Activated CD4-positive, CD25-positive, alpha-beta regulatory T cell (primary cell): ENCODE data around the gene ROR2.
"Not testable (repeated sequence)": the region's sequence is repeated elsewhere in the genome, so short reads cannot be mapped to it uniquely, and the experiment has no call there.

Experiments used
- DNase-seq, 4 experiments: peaks; one replicate each; lab custom pipeline; 2025; lab: John Stamatoyannopoulos, UW

ROR2 gene

GRCh38 chr9:91571036-91571435 lies 379.0 kb downstream of the ROR2 start:
- no peak for DNase-seq

GRCh38 chr9:91567642-91568274 lies 382.3 kb downstream of the ROR2 start:
- DNase-seq: no peak

GRCh38 chr9:91564081-91564670 lies 385.9 kb downstream of the ROR2 start:
- DNase-seq: no peak

- DNase-seq: no peak
Observed at GRCh38 chr9:91562416-91562815, 387.6 kb downstream of the ROR2 start.

- DNase-seq: no peak
Observed at GRCh38 chr9:91560301-91560700, 389.7 kb downstream of the ROR2 start.

- no peak for DNase-seq
Observed at GRCh38 chr9:91558879-91559278, 391.1 kb downstream of the ROR2 start.

GRCh38 chr9:91558395-91558794 lies 391.6 kb downstream of the ROR2 start:
- DNase-seq: no peak

GRCh38 chr9:91557327-91557726 lies 392.7 kb downstream of the ROR2 start:
- DNase-seq: no peak

- no peak for DNase-seq
Observed at GRCh38 chr9:91555132-91555531, 394.9 kb downstream of the ROR2 start.

GRCh38 chr9:91549177-91549576 lies 400.9 kb downstream of the ROR2 start:
- DNase-seq: no peak

GRCh38 chr9:91547081-91547480 lies 402.9 kb downstream of the ROR2 start:
- DNase-seq: no peak

- no peak for DNase-seq
Observed at GRCh38 chr9:91546574-91546973, 403.5 kb downstream of the ROR2 start.

GRCh38 chr9:91541734-91542133 lies 408.3 kb downstream of the ROR2 start:
- DNase-seq: no peak

GRCh38 chr9:91540506-91540905 lies 409.5 kb downstream of the ROR2 start:
- DNase-seq: not testable (repeated sequence)

GRCh38 chr9:91536211-91536691 lies 413.8 kb downstream of the ROR2 start:
- no peak for DNase-seq

- DNase-seq: no peak
Observed at GRCh38 chr9:91534374-91534773, 415.7 kb downstream of the ROR2 start.

- no peak for DNase-seq
Observed at GRCh38 chr9:91533382-91533781, 416.6 kb downstream of the ROR2 start.

- DNase-seq: no peak
Observed at GRCh38 chr9:91532325-91532724, 417.7 kb downstream of the ROR2 start.

- no peak for DNase-seq
Observed at GRCh38 chr9:91530829-91531228, 419.2 kb downstream of the ROR2 start.

GRCh38 chr9:91522481-91522880 lies 427.5 kb downstream of the ROR2 start:
- no peak for DNase-seq

- DNase-seq: no peak
Observed at GRCh38 chr9:91519520-91520277, 430.3 kb downstream of the ROR2 start.

- DNase-seq: no peak
Observed at GRCh38 chr9:91518462-91518861, 431.6 kb downstream of the ROR2 start.

- DNase-seq: no peak
Observed at GRCh38 chr9:91517801-91518200, 432.2 kb downstream of the ROR2 start.
